ENCODE results near the gene NCOR1. TPM values are rescaled to one million over a fixed set of nuclear protein-coding genes. Genes with fewer than 3 reads are reported as not detected.

NCOR1 gene
- total and polyA plus RNA-seq, 9 of the 15 experiments (the other 6 are each of a cell fraction or from before 2014, with no cell fraction given): 20.2 to 66.5 (median 50.9) TPM

DNA sequence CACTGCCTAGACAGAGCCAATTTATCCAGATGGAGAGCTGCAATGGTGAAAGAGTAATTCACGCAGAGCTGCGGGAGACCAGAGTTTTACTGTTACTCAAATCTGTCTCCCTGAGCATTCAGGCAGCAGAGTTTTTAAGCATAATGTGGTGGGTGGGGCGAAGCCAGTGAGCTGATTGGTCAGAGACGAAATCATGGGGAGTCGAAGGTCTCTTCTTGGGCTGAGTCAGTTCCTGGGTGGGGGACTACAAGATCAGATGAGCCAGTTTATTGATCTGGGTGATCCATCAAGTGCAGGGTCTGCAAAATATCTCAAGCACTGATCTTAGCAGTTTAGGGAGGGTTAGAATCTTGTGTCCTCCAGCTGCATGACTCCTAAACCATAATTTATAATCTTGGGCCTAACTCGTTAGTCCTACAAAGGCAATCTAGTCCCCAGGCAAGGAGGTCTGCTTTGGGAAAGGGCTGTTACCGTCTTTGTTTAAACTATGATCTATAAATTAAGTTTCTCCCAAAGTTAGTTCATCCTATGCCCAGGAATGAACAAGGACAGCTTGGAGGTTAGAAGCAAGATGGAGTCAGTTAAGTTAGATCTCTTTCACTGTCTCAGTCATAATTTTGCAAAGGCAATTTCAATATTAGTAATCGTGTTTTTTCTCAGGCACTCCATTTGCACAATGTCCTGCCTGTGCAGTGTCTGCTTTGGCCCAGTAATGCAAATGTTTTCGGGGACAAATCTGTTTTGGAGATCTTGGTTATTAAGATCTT is 28.6 kb upstream of the NCOR1 start (continued):
- TF ChIP-seq MYC (IDR thresholded peaks at IDR 0.05; ENCODE audit: low read depth, low read length): no peak
- peak; percentile 65 for TF ChIP-seq MYC (CRISPR knock-in tag; IDR thresholded peaks at IDR 0.05; ENCODE audit: borderline replicate concordance, low read depth)
- 0 out of 2 replicates have a peak, but pooled peaks have one; percentile 8 for TF ChIP-seq ZNF354B (CRISPR knock-in tag; IDR thresholded peaks at IDR 0.05)
- no peak for TF ChIP-seq PURB (CRISPR knock-in tag; IDR thresholded peaks at IDR 0.05; ENCODE audit: low read depth)
- TF ChIP-seq, protein P1, sequence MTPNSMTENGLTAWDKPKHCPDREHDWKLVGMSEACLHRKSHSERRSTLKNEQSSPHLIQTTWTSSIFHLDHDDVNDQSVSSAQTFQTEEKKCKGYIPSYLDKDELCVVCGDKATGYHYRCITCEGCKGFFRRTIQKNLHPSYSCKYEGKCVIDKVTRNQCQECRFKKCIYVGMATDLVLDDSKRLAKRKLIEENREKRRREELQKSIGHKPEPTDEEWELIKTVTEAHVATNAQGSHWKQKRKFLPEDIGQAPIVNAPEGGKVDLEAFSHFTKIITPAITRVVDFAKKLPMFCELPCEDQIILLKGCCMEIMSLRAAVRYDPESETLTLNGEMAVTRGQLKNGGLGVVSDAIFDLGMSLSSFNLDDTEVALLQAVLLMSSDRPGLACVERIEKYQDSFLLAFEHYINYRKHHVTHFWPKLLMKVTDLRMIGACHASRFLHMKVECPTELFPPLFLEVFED (CRISPR knock-in tag; conservative IDR thresholded peaks at IDR 0.05): no peak

DNA sequence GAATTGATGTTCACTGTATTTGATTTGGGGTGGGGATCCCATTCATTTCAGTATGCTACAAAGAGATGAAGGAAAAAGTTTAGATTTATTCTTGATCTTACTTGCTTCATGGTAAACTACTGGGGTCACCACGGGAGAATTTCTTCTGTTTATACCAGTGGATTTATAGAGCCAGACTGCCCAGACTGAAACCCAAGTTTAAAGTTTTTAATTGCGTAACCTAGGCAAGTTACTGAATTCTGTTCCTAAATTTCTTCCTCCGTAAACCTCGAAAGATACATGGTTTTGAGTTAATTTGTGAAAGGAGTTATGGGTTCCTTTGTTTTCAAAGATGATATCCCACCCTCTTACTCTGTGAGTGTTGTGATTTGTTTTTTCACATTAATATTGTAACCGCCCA is 28.1 kb upstream of the NCOR1 start:
- no peaks in the 10 kb centered on the region for H3K9me3 ChIP-seq (replicated peaks; ENCODE audit: control insufficient read depth, insufficient read depth, low read depth, low read length)
- ATAC-seq (no peak), DNase-seq (ENCODE audit: extremely low read depth in 1 of 4, low spot score in 3 of 4) (no peak), FAIRE-seq (no peak)
- ChIA-PET CTCF (ENCODE audit: low intra/inter-chr PET ratio) (no interaction called here), POLR2A (interaction anchor here (0.6 to 1.2 kb wide), 2 partner anchors 10 to 107 kb away, joined by 3 to 5 read pairs; no protein-coding TSS in a partner anchor)
- BruUV-seq (replicated peaks): TSS peak; percentile 30
- H2AFZ ChIP-seq (ENCODE audit: low read depth, low read length): peak overlapping the region; percentile 14; the same call in 1 of the 2 replicates
- 45% methylated on average over 5 of the region's 5 CpGs for WGBS (ENCODE audit: insufficient coverage, low coverage, missing lambda C conversion rate)
- peak; percentile 69 for TF ChIP-seq CEBPB (tag; IDR thresholded peaks at IDR 0.05)
- TF ChIP-seq CEBPG (CRISPR knock-in tag; IDR thresholded peaks at IDR 0.05): no peak
- peak; percentile 34 to 64; a peak in 3 of 4 replicates for TF ChIP-seq CEBPG (tag; conservative IDR thresholded peaks at IDR 0.05 in 1 of 2, IDR thresholded peaks at IDR 0.05 in 1 of 2)
- no peak for TF ChIP-seq KLF16 (IDR thresholded peaks at IDR 0.05)
- no peak for TF ChIP-seq ZNF766 (CRISPR knock-in tag; conservative IDR thresholded peaks at IDR 0.05)
- H4K20me1 ChIP-seq (replicated peaks; ENCODE audit: control insufficient read depth, insufficient read depth, low read length): no peaks in the 10 kb centered on the region
- H3K9ac ChIP-seq (ENCODE audit: insufficient read depth in 1 of 2, low read depth in 2 of 2, low read length in 2 of 2): no peak overlapping the region
- in situ Hi-C loops (cut with MboI): no loop called here
- H3K4me3 ChIP-seq: no peak overlapping the region
- peak overlapping the region; percentile 3; the same call in 1 of the 3 replicates for H3K27ac ChIP-seq (ENCODE audit: extremely low read depth, low read depth, low read length)
- H3K4me2 ChIP-seq (ENCODE audit: insufficient read depth, low read length): peak overlapping the region; percentile 29; the same call in 1 of the 2 replicates
- H3K36me3 ChIP-seq (ENCODE audit: control insufficient read depth, insufficient read depth, low read length): no peaks in the 10 kb centered on the region
- peaks cover 0 to 8% of the 10 kb centered on the region in 2 experiments; a peak in 3 of 5 replicates for H3K4me1 ChIP-seq (replicated peaks in 1 of 2; ENCODE audit: control insufficient read depth in 2 of 2, insufficient read depth in 2 of 2, low read length in 2 of 2)
- intact Hi-C loops (cut with micrococcal nuclease): no loop called here
- no peaks in the 10 kb centered on the region for H3K27me3 ChIP-seq (ENCODE audit: control insufficient read depth in 2 of 2, insufficient read depth in 2 of 2, low read length in 2 of 2)
- H3K9me1 ChIP-seq (ENCODE audit: control insufficient read depth, insufficient read depth, low read length): no peaks in the 10 kb centered on the region
- H3K79me2 ChIP-seq (ENCODE audit: control insufficient read depth, insufficient read depth, low read length): no peaks in the 10 kb centered on the region; the same call in 1 of the 3 replicates
